SK-MEL-5 (cell line): Measurements from ENCODE around the gene ZC3H10. TPM values are rescaled to one million over a fixed set of nuclear protein-coding genes. Genes with fewer than 3 reads are reported as not detected.
"Not testable (repeated sequence)": the region's sequence is repeated elsewhere in the genome, so short reads cannot be mapped to it uniquely, and the experiment has no call there.

Experiments
- DNase-seq: peaks from one replicate; pipeline ENCODE4 v3.0.0-alpha.2; 2016; ENCODE audit warnings: low read depth, low spot score
- in situ Hi-C: cut with HindIII; loops from 2 replicates; pipeline ENCODE4 v1.10.0; 2016; ENCODE audit warnings: low sequenced_read_pairs, high pct_unique_total_duplicates, low pct_unique_long_range_greater_than_20kb
- total RNA-seq: library from RNA; depleted of rRNA; stranded (reverse); fragments of >200 nt; shearing (Covaris generic); gene quantifications from 2 replicates; pipeline ENCODE4 v1.2.3, GENCODE V29; 2014

Gene ZC3H10
- total RNA-seq, 1 experiment from 2014 or later: 7.3 TPM

- no peak for DNase-seq
- in situ Hi-C loops: no loop called here
Measured at GRCh38 chr12:56143870-56144269, 25.8 kb downstream of the ZC3H10 start.

- in situ Hi-C loops: no loop called here
Measured at GRCh38 chr12:56145217-56145616, 27.2 kb downstream of the ZC3H10 start.

GRCh38 chr12:56146492-56147460, 28.7 kb downstream of the ZC3H10 start:
- in situ Hi-C loops: no loop called here
- no peak for DNase-seq

More at GRCh38 chr12:56145217-56145616, 27.2 kb downstream of the ZC3H10 start:
- no peak for DNase-seq

GRCh38 chr12:56150563-56150962, 32.5 kb downstream of the ZC3H10 start:
- in situ Hi-C loops: no loop called here
- DNase-seq: no peak

- in situ Hi-C loops: no loop called here
- peak; percentile 57 for DNase-seq
Measured at GRCh38 chr12:56151672-56152131, 33.6 kb downstream of the ZC3H10 start.

GRCh38 chr12:56152132-56152755, 34.2 kb downstream of the ZC3H10 start, which contains the start of gene MYL6B:
Gene MYL6B (plus strand): TSS chr12:56152587. CDS start chr12:56153919, 1,332 bp downstream.
- in situ Hi-C loops: no loop called here
- DNase-seq: peak; percentile 92

GRCh38 chr12:56152756-56153677, 35.0 kb downstream of the ZC3H10 start:
- in situ Hi-C loops: no loop called here
- no peak for DNase-seq

- no peak for DNase-seq
- in situ Hi-C loops: no loop called here
Measured at GRCh38 chr12:56153678-56154065, 35.6 kb downstream of the ZC3H10 start.

GRCh38 chr12:56154246-56154771, 36.2 kb downstream of the ZC3H10 start:
- no peak for DNase-seq
- in situ Hi-C loops: no loop called here

- DNase-seq: no peak
- in situ Hi-C loops: no loop called here
Measured at GRCh38 chr12:56154818-56155217, 36.8 kb downstream of the ZC3H10 start.

- in situ Hi-C loops: no loop called here
- no peak for DNase-seq
Measured at GRCh38 chr12:56155256-56155845, 37.3 kb downstream of the ZC3H10 start.

- DNase-seq, in situ Hi-C loops: not testable (repeated sequence)
Measured at GRCh38 chr12:56156464-56157200, 38.6 kb downstream of the ZC3H10 start.

GRCh38 chr12:56157201-56158028, 39.3 kb downstream of the ZC3H10 start:
- peak; percentile 50 for DNase-seq
- in situ Hi-C loops: no loop called here

GRCh38 chr12:56158029-56158925, 40.2 kb downstream of the ZC3H10 start, which contains the start of gene MYL6:
Gene MYL6 (plus strand): TSS chr12:56158359. CDS start chr12:56158402, 43 bp downstream.
- in situ Hi-C loops: no loop called here
- DNase-seq: peak; percentile 97
